Stimulated activated CD4-positive, alpha-beta T cell treated with anti-CD3 and anti-CD28 coated beads, Interleukin-2, amount 100 ng/mL, for 4 hours (primary cell): ENCODE results near the gene CDKN2AIP.

ENCODE experiments used
- DNase-seq: peaks from one replicate; pipeline ENCODE4 v3.0.0-alpha.2; 2020; ENCODE audit warnings: low read depth

CDKN2AIP gene

GRCh38 chr4:183444214-183445096 is at the start of gene CDKN2AIP:
Gene CDKN2AIP, plus strand, starts transcription at chr4:183444636. Its CDS starts 162 bp downstream, at chr4:183444798.
- peak; percentile 88 for DNase-seq

- DNase-seq: no peak
Measured at GRCh38 chr4:183395395-183395794, 49.0 kb upstream of the CDKN2AIP start.

GRCh38 chr4:183396227-183396637 is 48.2 kb upstream of the CDKN2AIP start:
- DNase-seq: no peak

GRCh38 chr4:183397741-183398297 is 46.6 kb upstream of the CDKN2AIP start:
- no peak for DNase-seq

GRCh38 chr4:183398298-183399125 is 45.9 kb upstream of the CDKN2AIP start:
- peak; percentile 56 for DNase-seq

- no peak for DNase-seq
Measured at GRCh38 chr4:183399126-183399522, 45.3 kb upstream of the CDKN2AIP start.

- no peak for DNase-seq
Measured at GRCh38 chr4:183399616-183400015, 44.8 kb upstream of the CDKN2AIP start.

- DNase-seq: no peak
Measured at GRCh38 chr4:183400035-183400434, 44.4 kb upstream of the CDKN2AIP start.

GRCh38 chr4:183401473-183401872 is 43.0 kb upstream of the CDKN2AIP start:
- DNase-seq: no peak

- no peak for DNase-seq
Measured at GRCh38 chr4:183402771-183403170, 41.7 kb upstream of the CDKN2AIP start.

GRCh38 chr4:183403486-183403885 is 41.0 kb upstream of the CDKN2AIP start:
- no peak for DNase-seq

GRCh38 chr4:183403961-183404360 is 40.5 kb upstream of the CDKN2AIP start:
- DNase-seq: no peak

GRCh38 chr4:183405303-183405702 is 39.1 kb upstream of the CDKN2AIP start:
- no peak for DNase-seq

- peak; percentile 80 for DNase-seq
Measured at GRCh38 chr4:183407128-183407585, 37.3 kb upstream of the CDKN2AIP start.

- DNase-seq: no peak
Measured at GRCh38 chr4:183407635-183408464, 36.6 kb upstream of the CDKN2AIP start.

GRCh38 chr4:183408796-183409195 is 35.6 kb upstream of the CDKN2AIP start:
- DNase-seq: no peak

- DNase-seq: no peak
Measured at GRCh38 chr4:183409483-183409882, 35.0 kb upstream of the CDKN2AIP start.

- DNase-seq: no peak
Measured at GRCh38 chr4:183409934-183410333, 34.5 kb upstream of the CDKN2AIP start.

GRCh38 chr4:183411291-183411861 is 33.1 kb upstream of the CDKN2AIP start:
- DNase-seq: no peak

- DNase-seq: no peak
Measured at GRCh38 chr4:183412821-183413220, 31.6 kb upstream of the CDKN2AIP start.
